Measurements from ENCODE around the gene VSIG2. TPM values are rescaled to one million over a fixed set of nuclear protein-coding genes. Genes with fewer than 3 reads are reported as not detected.

VSIG2 gene
- total RNA-seq, 4 donors from 2014 or later = 0.58 to 3.2 (median 1.2) TPM; not detected in 1

DNA sequence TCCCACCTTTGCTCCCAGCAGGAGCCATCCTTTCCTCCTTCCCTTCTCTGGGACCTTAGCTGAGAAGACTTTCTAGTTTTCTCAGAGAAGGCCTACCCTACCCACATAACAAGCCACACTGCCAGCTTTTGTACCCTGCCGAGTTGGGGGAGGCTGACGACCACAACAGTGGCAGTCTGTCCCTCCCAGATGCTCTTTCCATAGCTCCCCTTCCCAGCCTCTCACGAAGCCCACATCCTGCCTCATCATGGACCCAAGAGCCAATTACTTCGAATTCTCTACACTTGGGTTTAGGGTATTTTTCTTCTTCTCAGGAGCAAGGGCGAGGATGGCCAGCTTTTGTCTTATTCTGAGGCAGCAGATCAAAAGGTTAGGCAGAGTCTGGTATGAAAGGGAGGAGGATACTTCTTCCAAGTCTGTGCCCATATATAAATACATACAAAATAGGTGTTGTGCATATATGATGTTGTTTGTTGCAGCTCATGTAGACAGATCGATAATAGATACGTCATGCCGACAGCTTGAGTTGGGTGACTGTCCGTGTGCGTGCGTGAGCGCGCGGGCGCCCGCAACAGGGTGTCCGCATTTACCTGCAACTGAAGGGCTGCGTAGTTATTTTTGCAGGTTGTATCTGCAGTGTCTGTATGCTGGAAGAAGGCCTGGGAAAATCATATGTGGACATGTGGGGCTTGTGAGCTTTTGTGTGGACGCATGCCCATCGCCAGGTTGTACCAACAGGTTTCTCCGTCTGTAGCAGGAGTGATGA is 13.2 kb downstream of the VSIG2 start:
- 74 to 83% methylated on average over 13 to 20 of the region's 21 CpGs for WGBS, 2 donors (ENCODE audit: low coverage in 1 of 2)
- Histone ChIP-seq H3K4me1 (peaks cover 0 to 23% (median 12%) of the 10 kb centered on the region in 3 donors), H3K27me3 (peaks cover 67% of the 10 kb centered on the region), H3K9me3 (no peaks in the 10 kb centered on the region), H3K27ac (no peak overlapping the region), H3K4me3 (peak overlapping the region in 1 of 2 donors; percentile 59), H3K36me3 (no peaks in the 10 kb centered on the region)
- ATAC-seq = no peak
- TF ChIP-seq POLR2A (IDR thresholded peaks at IDR 0.05) (no peak), EP300 (IDR thresholded peaks at IDR 0.05) (no peak), POLR2AphosphoS5 (IDR thresholded peaks at IDR 0.05) (no peak)
- TF ChIP-seq, protein P1, sequence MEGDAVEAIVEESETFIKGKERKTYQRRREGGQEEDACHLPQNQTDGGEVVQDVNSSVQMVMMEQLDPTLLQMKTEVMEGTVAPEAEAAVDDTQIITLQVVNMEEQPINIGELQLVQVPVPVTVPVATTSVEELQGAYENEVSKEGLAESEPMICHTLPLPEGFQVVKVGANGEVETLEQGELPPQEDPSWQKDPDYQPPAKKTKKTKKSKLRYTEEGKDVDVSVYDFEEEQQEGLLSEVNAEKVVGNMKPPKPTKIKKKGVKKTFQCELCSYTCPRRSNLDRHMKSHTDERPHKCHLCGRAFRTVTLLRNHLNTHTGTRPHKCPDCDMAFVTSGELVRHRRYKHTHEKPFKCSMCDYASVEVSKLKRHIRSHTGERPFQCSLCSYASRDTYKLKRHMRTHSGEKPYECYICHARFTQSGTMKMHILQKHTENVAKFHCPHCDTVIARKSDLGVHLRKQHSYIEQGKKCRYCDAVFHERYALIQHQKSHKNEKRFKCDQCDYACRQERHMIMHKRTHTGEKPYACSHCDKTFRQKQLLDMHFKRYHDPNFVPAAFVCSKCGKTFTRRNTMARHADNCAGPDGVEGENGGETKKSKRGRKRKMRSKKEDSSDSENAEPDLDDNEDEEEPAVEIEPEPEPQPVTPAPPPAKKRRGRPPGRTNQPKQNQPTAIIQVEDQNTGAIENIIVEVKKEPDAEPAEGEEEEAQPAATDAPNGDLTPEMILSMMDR (IDR thresholded peaks at IDR 0.05) = no peak

GRCh38 chr11:124737638-124738305 is 14.3 kb downstream of the VSIG2 start:
- Histone ChIP-seq H3K27ac (no peak overlapping the region), H3K27me3 (peaks cover 55% of the 10 kb centered on the region)

DNA sequence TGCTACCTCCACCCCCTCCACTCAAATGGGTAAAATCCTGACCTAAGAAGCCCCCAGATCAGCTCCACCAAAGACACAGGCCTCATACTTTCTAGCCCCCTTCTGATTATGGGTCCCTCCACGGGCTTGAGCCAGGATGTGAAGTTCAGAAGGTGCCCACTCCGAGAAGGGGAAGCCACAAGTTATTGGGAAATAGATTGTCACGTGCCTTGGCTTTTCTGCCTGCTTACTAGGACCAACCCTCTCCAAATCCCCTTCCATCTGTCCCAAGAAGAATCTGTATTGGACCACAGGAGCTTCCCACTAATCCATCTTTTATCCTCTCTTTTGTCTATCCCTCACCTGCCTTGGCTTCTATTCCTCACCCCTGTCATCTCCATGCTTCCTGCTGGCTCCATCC is 15.3 kb downstream of the VSIG2 start:
- TF ChIP-seq POLR2AphosphoS5 (IDR thresholded peaks at IDR 0.05) = no peak
- no peak for TF ChIP-seq POLR2A (IDR thresholded peaks at IDR 0.05)
- 69% methylated on average over 2 of the region's 3 CpGs; no CpG with 5 or more reads in 1 of the 2 donors for WGBS, 2 donors (ENCODE audit: low coverage in 1 of 2)
- ATAC-seq = no peak
- Histone ChIP-seq H3K27ac (no peak overlapping the region), H3K27me3 (peaks cover 45% of the 10 kb centered on the region), H3K36me3 (no peaks in the 10 kb centered on the region), H3K9me3 (no peaks in the 10 kb centered on the region), H3K4me1 (peaks cover 0 to 23% (median 12%) of the 10 kb centered on the region in 3 donors), H3K4me3 (no peak overlapping the region)

More at GRCh38 chr11:124737638-124738305, 14.3 kb downstream of the VSIG2 start:
- TF ChIP-seq EP300 (IDR thresholded peaks at IDR 0.05) = no peak
- TF ChIP-seq POLR2A (IDR thresholded peaks at IDR 0.05) = no peak
- TF ChIP-seq, protein P1 (IDR thresholded peaks at IDR 0.05) = no peak
- TF ChIP-seq POLR2AphosphoS5 (IDR thresholded peaks at IDR 0.05) = no peak
- Histone ChIP-seq H3K4me3 (no peak overlapping the region), H3K4me1 (peaks cover 0 to 23% (median 12%) of the 10 kb centered on the region in 3 donors), H3K9me3 (no peaks in the 10 kb centered on the region), H3K36me3 (no peaks in the 10 kb centered on the region)
- no peak for ATAC-seq
- WGBS, 2 donors (ENCODE audit: low coverage in 1 of 2) = 75 to 100% methylated on average over 2 to 4 of the region's 7 CpGs

DNA sequence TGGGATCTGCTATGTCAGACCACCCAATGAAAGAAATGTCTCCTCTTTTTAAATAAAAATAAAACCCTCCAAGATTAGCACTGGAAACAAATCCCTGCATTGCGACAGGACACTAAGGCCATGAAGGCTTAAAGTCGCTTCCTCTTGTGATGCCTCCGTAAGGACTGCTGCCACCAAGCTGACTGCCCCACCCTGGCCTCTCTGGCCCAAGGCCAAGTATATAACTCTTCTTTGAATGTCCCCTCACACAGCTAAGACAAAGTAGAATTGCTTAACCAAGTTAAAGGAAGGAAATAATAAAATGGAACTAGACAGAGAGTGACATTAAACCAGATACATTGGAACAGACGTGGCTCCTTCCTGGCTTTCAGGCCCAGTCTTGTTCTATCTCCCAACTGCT is 19.8 kb downstream of the VSIG2 start:
- 79% methylated on average over 4 of the region's 4 CpGs; no CpG with 5 or more reads in 1 of the 2 donors for WGBS, 2 donors (ENCODE audit: low coverage in 1 of 2)
- ATAC-seq = no peak
- Histone ChIP-seq H3K9me3 (no peaks in the 10 kb centered on the region), H3K36me3 (no peaks in the 10 kb centered on the region), H3K4me3 (no peak overlapping the region), H3K27ac (no peak overlapping the region), H3K4me1 (no peaks in the 10 kb centered on the region), H3K27me3 (peaks cover 11% of the 10 kb centered on the region)
- no peak for TF ChIP-seq POLR2A (IDR thresholded peaks at IDR 0.05)
- TF ChIP-seq EP300 (IDR thresholded peaks at IDR 0.05) = no peak
- no peak for TF ChIP-seq POLR2AphosphoS5 (IDR thresholded peaks at IDR 0.05)
- TF ChIP-seq, protein P1 (IDR thresholded peaks at IDR 0.05) = no peak

DNA sequence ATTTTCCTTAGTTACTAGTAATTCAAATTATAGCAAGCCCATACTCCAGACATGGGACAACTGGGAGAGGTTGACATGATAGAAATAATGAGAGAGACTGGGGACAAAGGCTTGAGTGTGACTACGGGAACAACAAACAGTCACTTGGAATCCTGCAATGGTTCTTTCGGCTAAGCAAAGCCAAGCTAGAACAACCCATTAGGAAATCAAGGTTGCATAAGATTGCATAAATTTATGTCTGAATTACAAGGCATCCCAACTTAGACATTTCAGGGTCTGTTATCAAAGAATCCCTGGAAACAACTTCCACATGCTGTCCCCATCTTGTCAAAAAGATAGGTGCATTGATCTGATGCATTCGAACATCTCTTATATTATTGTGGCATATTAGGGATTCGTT is 22.5 kb downstream of the VSIG2 start:
- 93 to 100% methylated on average over 4 of the region's 4 CpGs for WGBS, 2 donors (ENCODE audit: low coverage in 1 of 2)
- Histone ChIP-seq H3K4me3 (no peak overlapping the region), H3K9me3 (no peaks in the 10 kb centered on the region), H3K27me3 (peaks cover 35% of the 10 kb centered on the region), H3K4me1 (peaks cover 0 to 8% (median 0%) of the 10 kb centered on the region in 3 donors), H3K27ac (no peak overlapping the region), H3K36me3 (no peaks in the 10 kb centered on the region)
- TF ChIP-seq POLR2A (IDR thresholded peaks at IDR 0.05) = no peak
- no peak for TF ChIP-seq EP300 (IDR thresholded peaks at IDR 0.05)
- TF ChIP-seq, protein P1 (IDR thresholded peaks at IDR 0.05) = no peak
- TF ChIP-seq POLR2AphosphoS5 (IDR thresholded peaks at IDR 0.05) = no peak
- no peak for ATAC-seq

All from gastroesophageal sphincter (tissue), 4 donors.